Uterus (tissue), 4 donors: ENCODE data around the gene SNX8. TPM values are rescaled to one million over a fixed set of nuclear protein-coding genes. Genes with fewer than 3 reads are reported as not detected.
A peak's percentile ranks its signal among the peaks of the same experiment; 100 is the strongest.

Experiments used
- DNase-seq, 2 donors: peaks; one replicate each; pipeline ENCODE4 v3.0.0-alpha.2; 2019 to 2020
- H3K27ac ChIP-seq, 2 donors: fragments of 200-600 bp; sonication (generic); 1 replicate in 1 of 2; 2 replicates in 1 of 2; pipeline ENCODE4 v1.5.1; 2016 to 2018
- H3K27me3 ChIP-seq, 2 donors: fragments of 200-600 bp; sonication (generic); one replicate each; pipeline ENCODE4 v1.5.1; 2018 to 2019; ENCODE audit warnings: control low read depth in 1 of 2
- H3K36me3 ChIP-seq, 2 donors: fragments of 200-600 bp; sonication (generic); one replicate each; pipeline ENCODE4 v1.5.1; 2019; ENCODE audit warnings: control low read depth in 1 of 2
- H3K4me1 ChIP-seq, 2 donors: fragments of 200-600 bp; sonication (generic); one replicate each; pipeline ENCODE4 v1.5.1; 2018 to 2019; ENCODE audit warnings: control low read depth in 1 of 2
- H3K4me3 ChIP-seq, 2 donors: fragments of 200-600 bp; sonication (generic); 1 replicate in 1 of 2; 2 replicates in 1 of 2; pipeline ENCODE4 v1.5.1; 2018 to 2019; ENCODE audit warnings: mild to moderate bottlenecking in 1 of 2
- H3K9me3 ChIP-seq, 2 donors: fragments of 200-600 bp; sonication (generic); one replicate each; pipeline ENCODE4 v1.5.1; 2019; ENCODE audit warnings: control low read depth in 1 of 2
- POLR2A ChIP-seq, 2 donors: fragments of 450-650 bp; IDR thresholded peaks; one replicate each; pipeline ENCODE4 v1.6.1; 2016; ENCODE audit warnings: antibody characterized with exemption in 2 of 2, mild to moderate bottlenecking in 1 of 2, moderate library complexity in 1 of 2
- intact Hi-C: fragments of 100-400 bp; cut with DNase I; formaldehyde crosslinking; loops from one replicate; pipeline ENCODE4 v1.15.1; 2023; ENCODE audit warnings: low total_unique reads
- total RNA-seq, 4 donors: library from RNA; depleted of rRNA in 3 of 4; stranded (reverse); fragments of >200 nt in 3 of 4; gene quantifications; one replicate each; pipeline versions ENCODE4 v1.1.0 to v1.2.4, GENCODE V29; 2014 to 2023
- TF ChIP-seq, protein P1 (sequence below), 4 experiments: fragments of 200-600 bp in 2 of 4; fragments of 450-650 bp in 2 of 4; sonication (generic) in 2 of 4; IDR thresholded peaks; one replicate each; pipeline ENCODE4 v1.5.1; 2016 to 2019; ENCODE audit warnings: antibody characterized with exemption in 4 of 4, mild to moderate bottlenecking in 2 of 4, moderate library complexity in 1 of 4
- donor health status: DM: yes; HTN: yes; CAD: no.

SNX8 gene
- total RNA-seq, 4 donors from 2014 or later = 0.29 to 75.3 (median 30.5) TPM

DNA sequence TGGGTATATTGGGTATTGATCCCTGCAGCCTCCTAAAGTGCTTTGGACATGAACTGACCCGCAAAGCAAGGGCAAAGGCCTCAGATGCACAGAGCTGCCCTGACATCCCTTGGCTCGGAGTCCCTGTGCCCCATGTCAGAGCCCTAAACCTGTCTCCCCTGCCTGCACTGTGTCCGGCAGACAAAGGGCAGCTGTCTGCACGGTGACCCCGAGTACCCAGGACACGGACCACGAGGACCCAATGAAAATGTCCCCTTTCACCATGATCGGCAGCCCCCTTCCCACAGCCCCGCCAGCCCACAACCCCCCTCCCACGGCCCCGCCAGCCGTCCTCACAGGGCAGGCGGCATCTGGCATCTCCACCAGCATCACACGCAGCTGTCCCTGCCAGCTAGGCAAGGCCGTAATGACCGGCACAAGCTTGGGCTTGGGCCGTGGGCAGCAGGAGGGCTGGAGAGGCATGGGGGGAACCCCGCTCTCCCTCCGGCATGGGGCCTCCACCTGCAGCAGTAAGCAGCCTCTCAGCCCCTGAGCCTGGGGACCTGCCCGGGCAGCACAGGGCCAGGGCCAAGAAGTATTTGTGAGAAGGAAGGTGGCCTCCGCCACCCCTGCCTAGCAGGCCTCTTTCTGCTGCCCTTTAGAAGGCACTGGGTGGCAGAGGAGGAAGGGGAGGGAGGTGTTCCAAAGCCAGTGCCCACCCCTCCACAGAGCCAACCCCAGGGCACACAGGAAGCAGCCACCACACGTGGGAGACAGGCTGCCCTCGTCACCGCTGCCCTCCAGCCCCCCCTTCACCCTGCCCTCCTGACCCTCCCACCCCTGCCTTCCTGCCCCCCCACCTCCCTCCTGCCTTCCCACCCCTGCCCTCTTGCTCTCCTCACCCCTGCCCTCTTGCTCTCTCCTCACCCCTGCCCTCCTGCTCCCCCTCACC, 62.1 kb downstream of the SNX8 start:
- Histone ChIP-seq H3K27ac (no peak overlapping the region), H3K9me3 (no peaks in the 10 kb centered on the region), H3K27me3 (no peaks in the 10 kb centered on the region), H3K36me3 (no peaks in the 10 kb centered on the region), H3K4me1 (no peaks in the 10 kb centered on the region), H3K4me3 (no peak overlapping the region)
- TF ChIP-seq, protein P1, sequence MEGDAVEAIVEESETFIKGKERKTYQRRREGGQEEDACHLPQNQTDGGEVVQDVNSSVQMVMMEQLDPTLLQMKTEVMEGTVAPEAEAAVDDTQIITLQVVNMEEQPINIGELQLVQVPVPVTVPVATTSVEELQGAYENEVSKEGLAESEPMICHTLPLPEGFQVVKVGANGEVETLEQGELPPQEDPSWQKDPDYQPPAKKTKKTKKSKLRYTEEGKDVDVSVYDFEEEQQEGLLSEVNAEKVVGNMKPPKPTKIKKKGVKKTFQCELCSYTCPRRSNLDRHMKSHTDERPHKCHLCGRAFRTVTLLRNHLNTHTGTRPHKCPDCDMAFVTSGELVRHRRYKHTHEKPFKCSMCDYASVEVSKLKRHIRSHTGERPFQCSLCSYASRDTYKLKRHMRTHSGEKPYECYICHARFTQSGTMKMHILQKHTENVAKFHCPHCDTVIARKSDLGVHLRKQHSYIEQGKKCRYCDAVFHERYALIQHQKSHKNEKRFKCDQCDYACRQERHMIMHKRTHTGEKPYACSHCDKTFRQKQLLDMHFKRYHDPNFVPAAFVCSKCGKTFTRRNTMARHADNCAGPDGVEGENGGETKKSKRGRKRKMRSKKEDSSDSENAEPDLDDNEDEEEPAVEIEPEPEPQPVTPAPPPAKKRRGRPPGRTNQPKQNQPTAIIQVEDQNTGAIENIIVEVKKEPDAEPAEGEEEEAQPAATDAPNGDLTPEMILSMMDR (IDR thresholded peaks at IDR 0.05) = no peak
- no peak for TF ChIP-seq POLR2A (IDR thresholded peaks at IDR 0.05)
- no peak for DNase-seq
- intact Hi-C loops = no loop called here

DNA sequence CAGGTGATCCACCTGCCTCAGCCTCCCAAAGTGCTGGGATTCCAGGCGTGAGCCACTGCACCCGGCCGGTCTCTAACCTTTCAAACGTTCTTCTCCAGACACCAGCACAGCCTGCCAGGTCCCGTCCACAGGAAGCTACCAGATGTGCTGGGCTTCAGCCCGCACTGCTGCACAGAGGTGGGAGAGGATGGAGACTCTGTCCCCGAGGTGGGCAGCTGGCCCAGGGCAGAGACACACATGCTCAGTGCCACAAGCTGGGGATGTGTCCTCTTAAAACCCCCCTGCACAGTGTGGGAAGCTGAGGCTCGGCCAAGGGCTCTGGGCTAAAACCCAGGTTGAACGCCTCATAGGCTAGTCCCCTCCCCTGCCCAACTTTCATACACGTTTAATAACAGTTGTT, 62.9 kb downstream of the SNX8 start:
- intact Hi-C loops = no loop called here
- no peak for DNase-seq
- TF ChIP-seq, protein P1 (IDR thresholded peaks at IDR 0.05) = no peak
- TF ChIP-seq POLR2A (IDR thresholded peaks at IDR 0.05) = no peak
- Histone ChIP-seq H3K4me1 (no peaks in the 10 kb centered on the region), H3K4me3 (no peak overlapping the region), H3K27me3 (no peaks in the 10 kb centered on the region), H3K36me3 (no peaks in the 10 kb centered on the region), H3K27ac (no peak overlapping the region), H3K9me3 (no peaks in the 10 kb centered on the region)

DNA sequence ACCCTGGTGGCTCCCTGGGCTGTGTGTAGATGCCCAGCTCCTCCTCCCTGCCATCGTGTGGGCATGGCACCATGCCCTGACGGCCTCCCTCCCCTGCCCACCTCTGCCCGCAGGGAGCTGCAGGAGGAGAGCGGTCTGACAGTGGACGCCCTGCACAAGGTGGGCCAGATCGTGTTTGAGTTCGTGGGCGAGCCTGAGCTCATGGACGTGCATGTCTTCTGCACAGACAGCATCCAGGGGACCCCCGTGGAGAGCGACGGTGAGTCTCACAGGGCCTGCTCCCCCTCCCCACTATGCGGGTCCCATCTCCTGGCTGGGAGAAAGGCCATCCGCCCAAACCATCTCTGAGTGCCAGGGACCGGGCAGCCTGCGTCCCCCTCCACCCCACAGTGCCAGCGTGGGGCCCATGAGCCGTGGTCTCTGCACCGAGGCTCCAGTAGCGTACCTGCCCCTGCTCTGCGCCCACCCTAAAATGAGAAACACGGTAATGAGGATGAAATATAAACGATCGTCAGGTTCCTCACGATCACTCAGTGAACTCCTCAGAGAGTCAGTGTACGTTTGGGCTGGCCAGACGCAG, 64.4 kb downstream of the SNX8 start:
- Histone ChIP-seq H3K9me3 (no peaks in the 10 kb centered on the region), H3K4me3 (no peak overlapping the region), H3K4me1 (no peaks in the 10 kb centered on the region), H3K27me3 (no peaks in the 10 kb centered on the region), H3K27ac (peak overlapping the region in 1 of 2 donors; percentile 59), H3K36me3 (no peaks in the 10 kb centered on the region)
- DNase-seq = no peak
- TF ChIP-seq POLR2A (IDR thresholded peaks at IDR 0.05) = no peak
- TF ChIP-seq, protein P1 (IDR thresholded peaks at IDR 0.05) = no peak
- intact Hi-C loops = loop anchor here (10.0 kb wide), 1 partner anchor 105 kb away; the partner anchor contains the start of gene EIF3B

DNA sequence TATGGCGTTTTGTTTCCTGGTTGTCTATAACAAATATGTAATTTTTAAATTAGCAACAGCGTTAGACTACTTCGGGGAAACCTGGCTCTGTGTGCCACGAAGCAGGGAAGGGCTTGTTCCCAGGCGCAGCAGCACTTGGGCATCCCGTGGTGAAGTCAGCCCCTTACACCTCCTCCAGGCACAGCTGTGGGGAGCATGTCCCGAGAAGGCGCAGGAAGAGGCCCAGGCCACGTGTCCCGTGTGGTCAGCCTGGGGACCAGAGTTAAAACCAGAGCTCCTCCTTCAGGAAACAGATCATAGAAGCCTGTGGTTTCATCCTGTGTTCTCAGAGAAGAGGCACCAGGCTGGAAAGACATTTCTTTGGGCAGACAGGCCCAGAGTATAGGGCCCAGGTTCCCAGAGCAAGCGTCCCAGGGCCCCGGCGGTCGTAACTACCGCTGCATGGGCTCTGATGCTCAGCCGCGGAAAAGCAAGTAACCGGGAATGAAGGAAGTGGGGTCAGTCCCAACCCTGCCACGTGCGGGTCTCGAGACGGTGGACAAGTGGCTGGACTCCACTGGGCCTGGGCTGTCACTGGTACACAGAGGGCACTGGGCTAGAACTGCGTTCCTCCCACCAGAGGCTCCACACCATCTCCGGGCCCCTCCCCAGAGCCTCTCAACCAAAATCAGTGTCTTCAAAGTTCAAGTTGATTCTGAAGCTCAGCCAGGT, 65.1 kb downstream of the SNX8 start:
- peak overlapping the region; percentile 11 to 59 for H3K27ac ChIP-seq
- no peaks in the 10 kb centered on the region for H3K27me3 ChIP-seq
- TF ChIP-seq, protein P1 (IDR thresholded peaks at IDR 0.05) = peak in 2 of 4 experiments; percentile 7 to 12
- TF ChIP-seq POLR2A (IDR thresholded peaks at IDR 0.05) = no peak
- no peaks in the 10 kb centered on the region for H3K4me1 ChIP-seq
- H3K36me3 ChIP-seq = no peaks in the 10 kb centered on the region
- H3K4me3 ChIP-seq = no peak overlapping the region
- peak; percentile 33 to 66 for DNase-seq
- intact Hi-C loops = loop anchor here (10.0 kb wide), 1 partner anchor 106 kb away; the partner anchor contains the start of gene EIF3B
- no peaks in the 10 kb centered on the region for H3K9me3 ChIP-seq
